Stimulated activated naive CD8-positive, alpha-beta T cell treated with anti-CD3 and anti-CD28 coated beads, Interleukin-15, Interleukin-2, amounts not matched to agents 100 U/mL and 50 U/mL, for 24 hours (primary cell): ENCODE measurements around the gene SYT8.

Source experiments
- ATAC-seq: fragments of 150-1000 bp; cut with Tn5 transposase; one replicate; pipeline ENCODE4 v1.10.0; 2021
- DNase-seq: peaks from one replicate; pipeline ENCODE4 v3.0.0; 2021

Gene SYT8

DNA sequence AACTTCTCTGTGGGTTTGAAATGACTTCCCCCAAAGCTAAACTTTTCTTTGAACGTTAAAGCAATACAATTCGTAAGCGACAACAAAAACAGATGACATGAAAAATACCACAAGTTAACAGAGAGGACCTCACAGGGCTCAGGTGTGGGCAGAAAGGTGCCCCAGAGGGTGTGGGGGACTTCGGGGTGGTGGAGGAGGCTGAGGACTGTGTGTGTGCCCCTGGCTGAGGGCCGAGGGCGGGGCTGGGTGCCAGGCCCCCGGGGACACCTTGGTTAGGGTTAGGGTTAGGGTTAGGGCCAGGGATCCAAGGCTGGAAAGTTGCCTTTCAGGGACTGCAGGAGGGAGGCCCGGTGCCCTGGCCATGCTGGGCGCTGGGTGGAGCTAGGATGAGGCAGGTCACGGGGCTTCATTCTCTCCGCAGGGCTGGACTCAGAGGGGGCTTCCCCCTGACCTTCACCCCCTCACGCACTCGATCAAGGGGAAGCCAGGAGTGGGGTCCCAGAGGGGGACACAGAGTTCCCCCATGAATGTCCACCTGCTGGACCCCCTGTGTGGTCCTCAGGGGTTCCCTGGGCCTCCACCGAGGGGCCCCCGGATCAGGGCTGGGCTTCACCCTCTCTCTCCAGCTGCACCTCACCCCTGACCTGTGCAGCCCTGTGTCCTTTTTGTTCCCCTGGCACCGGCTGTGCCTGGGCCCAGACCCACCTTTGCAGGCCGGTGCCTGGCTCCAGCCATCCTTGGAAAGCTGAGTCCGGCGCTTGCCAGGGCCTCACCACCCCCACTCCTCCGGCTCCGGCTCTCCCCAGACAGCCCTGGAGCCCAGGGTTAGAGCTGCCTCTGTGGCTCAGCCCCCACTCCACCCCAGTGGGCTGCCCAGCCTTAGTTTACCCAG is 11.0 kb downstream of the SYT8 start:
- ATAC-seq (no peak), DNase-seq (no peak)

DNA sequence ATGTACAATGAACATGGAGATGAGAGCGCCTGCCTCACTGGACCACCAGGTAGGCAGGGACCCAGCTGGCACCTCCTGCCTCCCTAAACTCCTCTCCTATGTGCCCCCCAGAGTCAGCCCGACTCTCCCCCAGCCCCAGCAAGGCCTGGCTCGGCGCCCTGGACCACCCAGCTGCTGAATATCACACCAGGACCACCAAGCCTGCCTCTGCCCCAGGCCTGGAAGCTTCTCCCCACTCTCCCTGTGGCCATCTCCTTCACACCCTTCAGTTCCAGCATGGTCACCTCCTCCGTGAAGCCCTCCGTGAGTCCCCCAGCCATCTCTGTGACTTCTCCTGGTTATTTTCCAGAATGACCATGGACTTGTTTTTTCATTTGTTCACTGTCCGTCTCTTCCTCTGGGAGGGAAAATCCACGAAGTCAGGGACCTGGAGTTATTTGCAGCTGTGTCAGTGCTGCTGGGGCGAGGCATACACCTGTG is 11.7 kb downstream of the SYT8 start:
- DNase-seq (no peak), ATAC-seq (no peak)

DNA sequence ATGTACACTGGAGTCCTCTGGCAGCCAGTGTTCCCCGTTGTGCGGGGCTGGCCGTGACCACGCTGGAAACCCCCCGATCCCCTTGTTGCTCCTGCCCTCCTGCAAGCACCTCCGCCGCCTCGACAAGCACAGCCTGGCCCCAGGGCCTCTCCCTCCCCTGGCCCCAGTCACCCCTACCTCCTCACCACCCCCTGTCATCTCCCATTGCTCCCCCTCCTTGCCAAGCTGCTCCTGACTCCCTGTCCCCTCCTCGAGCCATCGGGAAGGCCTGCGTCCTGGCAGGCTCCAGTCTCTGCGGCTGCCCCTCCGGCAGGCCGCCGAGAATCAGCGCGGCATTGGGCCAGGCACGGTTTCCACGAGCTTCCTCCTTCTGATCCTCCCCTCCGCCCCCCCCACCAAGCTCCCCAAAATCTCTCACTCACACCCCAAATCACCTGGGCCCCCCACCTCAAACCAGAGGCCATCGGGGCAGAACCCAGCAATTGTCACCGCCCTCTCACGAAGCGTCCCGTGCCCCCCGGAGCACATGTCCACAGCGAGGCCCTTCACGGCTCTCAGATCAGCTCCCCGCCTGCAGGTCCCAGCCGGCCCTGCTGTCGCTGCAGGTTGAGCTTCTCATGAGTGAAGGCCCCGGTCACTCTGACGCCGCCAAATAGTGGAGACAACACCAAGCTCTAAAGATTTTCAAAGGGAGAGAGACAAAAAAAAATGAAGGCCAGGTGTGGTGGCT is 12.4 kb downstream of the SYT8 start:
- DNase-seq, result no peak
- ATAC-seq, result no peak

DNA sequence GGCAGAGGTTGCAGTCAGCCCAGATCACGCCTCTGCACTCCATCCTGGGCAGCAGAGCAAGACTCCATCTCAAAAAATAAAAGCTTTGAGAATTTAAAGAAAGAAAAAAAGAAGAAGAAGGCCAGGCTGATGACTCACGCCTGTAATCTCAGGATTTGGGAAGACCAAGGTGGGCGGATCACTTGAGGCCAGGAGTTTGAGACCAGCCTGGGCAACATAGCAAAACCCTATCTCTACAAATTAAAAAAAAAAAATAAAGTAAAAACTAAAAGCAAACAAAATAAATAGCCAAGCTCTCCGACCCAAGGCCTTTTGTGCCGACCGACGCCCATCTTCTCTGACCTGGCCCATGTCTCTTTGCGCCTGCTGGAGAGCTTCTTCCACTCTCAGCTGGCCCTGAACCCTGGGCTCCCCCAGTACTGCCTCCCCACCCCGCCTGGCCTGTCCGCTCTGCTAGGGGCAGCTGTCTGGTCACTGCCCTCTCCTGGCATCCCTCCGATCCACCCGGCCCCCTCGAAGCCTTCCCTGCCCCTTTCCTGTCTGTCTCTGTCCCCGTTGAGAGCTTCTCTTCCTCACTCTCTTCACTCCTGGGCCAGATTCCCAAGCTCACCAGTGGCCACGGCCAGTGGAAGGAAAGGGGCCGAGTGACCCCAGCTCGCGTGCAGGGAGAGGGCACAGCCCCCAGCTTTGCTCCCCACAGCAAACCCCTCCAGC is 13.3 kb downstream of the SYT8 start:
- DNase-seq (no peak), ATAC-seq (no peak)

DNA sequence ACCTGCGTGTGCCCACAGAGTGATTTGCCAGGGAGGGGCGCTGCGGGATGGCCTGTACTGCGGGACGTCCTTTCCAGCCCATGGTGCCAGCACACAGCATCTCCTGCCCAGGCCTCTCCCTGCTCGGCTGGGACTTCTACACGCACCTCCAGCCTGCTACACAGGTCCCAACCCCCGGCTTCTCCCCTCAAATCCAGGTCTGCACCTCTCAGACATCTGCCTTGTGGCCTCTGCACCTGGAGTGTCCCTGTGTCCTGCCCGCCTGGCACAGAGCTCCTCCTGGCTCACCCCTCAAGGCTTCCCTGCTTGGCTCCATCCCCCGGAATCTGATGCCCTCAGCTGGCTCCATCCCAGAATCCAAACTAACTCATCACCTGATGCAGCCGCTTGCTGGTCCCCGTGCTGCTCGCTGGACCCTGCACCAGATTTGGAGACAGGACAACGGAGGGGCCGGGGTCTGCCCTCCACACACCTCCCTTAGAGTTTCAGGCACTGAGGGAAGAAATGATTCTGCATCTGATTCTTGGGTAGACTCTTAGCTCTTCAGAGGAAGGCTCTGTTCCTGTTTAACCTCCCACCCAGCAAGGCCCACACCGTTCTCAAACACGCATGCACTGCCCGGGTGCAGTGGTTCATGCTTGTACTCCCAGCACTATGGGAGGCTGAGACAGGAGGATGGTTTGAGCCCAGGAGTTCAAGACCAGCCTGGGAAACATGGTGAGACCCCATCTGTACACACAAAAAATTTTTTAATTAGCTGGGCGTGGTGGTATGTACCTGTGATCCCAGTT is 14.0 kb downstream of the SYT8 start:
- DNase-seq, result no peak
- no peak for ATAC-seq

- DNase-seq, result no peak
- no peak for ATAC-seq
Measured at GRCh38 chr11:1851468-1852180, 16.8 kb downstream of the SYT8 start.

GRCh38 chr11:1852271-1852876 is 17.6 kb downstream of the SYT8 start:
- ATAC-seq, result no peak
- DNase-seq, result no peak

DNA sequence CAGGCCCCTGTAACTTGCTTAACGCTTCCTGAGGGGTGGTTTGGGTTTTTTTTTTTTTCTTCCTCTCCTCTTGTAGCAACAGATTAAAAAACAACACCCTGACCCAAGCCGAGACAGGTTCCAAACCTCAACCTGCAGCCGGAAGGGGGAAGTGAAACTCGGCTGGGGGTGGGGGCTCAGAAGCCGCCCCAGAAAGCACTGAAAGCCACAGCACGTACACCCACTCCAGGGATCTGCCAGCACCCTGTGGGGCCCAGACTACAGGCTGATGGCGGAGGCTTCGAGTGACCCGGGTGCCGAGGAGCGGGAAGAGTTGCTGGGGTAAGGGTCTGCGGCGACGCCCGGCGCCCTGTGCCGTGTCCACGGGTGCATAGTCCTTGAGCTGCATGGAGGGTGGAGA is 18.1 kb downstream of the SYT8 start, which contains the start of gene LSP1:
LSP1 (plus strand) TSS at position 208 of the 400 bp plus-strand sequence; CDS start at position 269, 61 bp downstream.
- DNase-seq (peak; percentile 90), ATAC-seq (peak; percentile 62)

DNA sequence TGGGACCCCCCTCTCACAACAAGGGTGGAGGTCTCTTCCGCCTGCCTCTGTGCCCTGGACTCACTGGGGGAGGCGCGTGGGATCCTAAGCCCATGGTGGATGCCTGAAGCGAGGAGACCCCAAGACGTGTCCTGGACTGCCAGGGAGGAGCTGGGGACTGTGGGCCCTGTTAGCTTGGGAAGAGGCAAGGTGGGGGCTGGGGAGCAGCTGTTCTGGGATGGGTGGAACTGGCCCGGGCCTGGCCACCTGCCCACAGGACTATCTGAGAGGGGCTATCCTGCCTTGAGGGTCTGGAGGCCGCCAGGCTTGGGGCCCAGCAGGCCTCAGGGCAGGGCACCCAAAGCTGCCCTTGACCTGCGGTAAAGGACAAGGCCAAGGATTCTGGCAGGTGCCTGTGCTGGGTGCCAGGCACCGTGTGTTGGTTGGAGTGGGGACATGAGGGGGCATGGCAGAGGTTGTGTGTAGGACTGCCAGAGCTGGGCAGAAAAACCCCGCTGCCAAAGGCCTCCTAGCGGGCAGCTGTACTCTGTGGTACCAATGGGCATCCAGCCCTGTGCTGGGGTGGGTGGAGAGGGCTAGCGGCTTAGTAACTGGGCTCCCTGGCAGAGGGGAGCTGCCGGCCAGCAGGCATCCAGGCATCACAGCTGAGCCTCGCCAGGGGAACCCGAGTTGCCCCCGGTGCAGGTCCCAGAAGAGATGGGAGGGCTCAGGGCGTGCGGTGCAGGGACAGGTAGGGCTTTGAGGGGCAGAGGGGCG is 18.8 kb downstream of the SYT8 start:
- no peak for ATAC-seq
- DNase-seq, result peak; percentile 46

DNA sequence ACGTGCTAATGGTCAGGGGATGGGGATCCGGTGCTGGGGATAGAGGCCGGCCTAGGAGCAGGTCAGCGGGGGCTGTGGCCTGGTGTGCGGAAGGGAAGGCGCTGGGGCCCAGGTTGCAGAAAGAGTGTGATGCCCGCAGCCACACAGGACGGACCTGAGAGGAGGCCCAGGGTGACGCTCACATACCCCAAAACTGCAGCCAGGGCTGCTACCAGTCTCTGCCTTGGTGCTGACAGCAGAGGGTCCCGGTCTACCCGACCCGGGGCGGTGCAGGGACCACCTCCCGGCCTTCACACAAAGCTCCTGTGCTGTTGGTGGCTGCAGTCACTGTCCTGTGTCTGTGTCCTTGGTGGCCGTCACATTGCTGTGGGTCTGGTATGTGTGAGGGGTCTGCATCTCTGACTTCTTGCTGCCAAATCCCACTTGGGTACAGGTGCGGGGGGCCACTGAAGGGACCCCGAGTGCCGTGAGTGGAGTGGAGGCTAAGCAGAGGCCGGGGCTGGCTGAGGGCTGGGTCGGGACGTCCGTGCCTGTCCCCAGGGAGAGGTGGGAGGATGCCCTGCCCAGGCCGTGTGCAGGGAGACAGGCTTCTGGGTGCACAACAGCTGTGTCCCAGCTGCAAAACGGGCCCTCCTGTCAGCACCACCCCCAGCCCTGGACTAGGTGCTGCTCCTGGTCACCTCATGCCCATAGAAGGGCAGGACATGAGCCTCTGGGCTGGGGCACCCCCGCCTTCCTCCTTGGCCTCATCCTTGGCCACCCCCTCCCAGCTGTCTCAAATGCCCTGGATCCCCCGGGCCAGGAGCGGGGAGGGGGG is 19.6 kb downstream of the SYT8 start:
- ATAC-seq (peak; percentile 4), DNase-seq (peak; percentile 37)

GRCh38 chr11:1854949-1855885 is 20.4 kb downstream of the SYT8 start:
- DNase-seq, result peak; percentile 80
- peak; percentile 64 for ATAC-seq

DNA sequence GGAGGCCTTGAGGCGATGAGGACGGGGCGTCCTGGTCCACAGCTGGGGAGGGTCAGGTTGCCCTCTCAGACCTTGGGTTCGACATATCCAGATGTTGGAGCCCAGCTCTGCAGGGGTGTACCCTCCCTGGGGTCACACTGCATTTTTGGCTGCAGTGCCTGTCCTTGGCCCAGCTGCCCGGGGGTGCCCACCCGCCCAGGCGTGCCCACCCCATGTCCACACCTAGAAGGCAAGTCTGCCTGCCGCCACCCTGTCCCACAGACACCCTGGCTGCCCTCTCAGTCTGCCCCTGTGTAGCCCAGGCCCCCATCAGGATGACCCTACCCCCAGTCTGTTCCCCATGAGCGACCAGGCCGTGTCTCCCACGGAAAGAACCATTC is 21.1 kb downstream of the SYT8 start:
- DNase-seq (no peak), ATAC-seq (no peak)

- ATAC-seq, result no peak
- DNase-seq, result no peak
Measured at GRCh38 chr11:1856306-1857005, 21.7 kb downstream of the SYT8 start.

- no peak for DNase-seq
- no peak for ATAC-seq
Measured at GRCh38 chr11:1857064-1857463, 22.3 kb downstream of the SYT8 start.

DNA sequence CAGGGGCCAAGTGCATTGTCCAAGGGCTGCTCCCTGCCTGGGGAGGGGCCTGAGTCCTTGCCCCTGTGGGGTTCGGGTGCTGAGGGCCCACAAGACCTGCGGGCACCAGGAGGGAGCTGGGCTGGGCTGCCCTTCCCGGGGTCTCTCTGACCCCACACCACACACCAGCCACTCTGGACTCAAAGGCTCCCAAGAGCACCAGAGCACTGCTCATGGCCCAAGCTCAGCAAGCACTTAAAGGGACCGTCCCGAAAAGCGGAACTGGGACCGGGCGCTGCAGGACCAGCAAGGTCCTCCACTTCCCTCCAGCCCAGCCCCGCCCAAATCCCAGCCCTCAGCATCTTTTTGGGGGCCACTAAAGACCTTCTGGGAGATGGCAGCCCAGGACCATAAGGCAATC is 23.4 kb downstream of the SYT8 start:
- no peak for DNase-seq

DNA sequence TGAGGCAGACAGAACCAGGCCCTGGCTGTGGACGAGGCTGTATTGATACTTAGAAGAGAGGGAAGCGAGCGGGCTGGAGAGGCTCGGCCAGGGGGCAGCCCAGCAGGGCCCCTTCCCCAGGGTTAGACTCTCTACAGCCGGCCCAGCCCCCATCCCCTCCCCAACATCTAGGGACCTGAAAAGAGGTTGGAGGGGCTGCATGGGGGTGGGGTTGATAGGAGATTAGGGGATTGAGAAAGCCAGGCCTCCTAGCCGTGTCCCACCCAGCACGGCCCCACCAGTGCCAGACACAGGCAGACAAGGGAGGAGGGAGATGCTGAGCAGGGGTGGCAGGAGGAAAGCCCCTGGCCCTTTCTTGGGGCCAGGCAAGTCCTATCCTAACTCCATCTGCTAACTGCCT is 23.8 kb downstream of the SYT8 start:
- DNase-seq, result no peak
- ATAC-seq, result no peak

More for the DNA sequence above, 23.4 kb downstream of the SYT8 start:
- no peak for ATAC-seq

DNA sequence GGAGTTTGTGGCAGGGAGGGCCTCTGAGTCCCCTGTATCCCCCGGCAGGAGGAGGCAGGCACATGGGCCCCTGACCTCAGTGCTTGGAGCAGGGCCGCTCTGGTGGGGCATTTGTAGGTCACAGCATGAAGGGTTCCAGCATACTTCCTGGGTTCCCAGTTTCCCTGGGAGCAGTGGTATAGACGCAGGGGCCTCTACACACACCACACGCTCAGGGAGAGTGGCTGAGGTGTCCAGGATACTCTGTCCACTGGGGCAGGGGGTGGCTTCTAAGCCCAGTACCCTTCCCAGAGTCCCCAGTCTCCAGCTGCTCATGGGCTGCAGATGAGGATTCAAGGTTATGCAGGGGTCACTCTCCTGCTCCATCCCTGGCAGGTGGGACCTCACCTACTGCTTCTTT is 24.2 kb downstream of the SYT8 start:
- DNase-seq (no peak), ATAC-seq (no peak)
